NT2/D1 (cell line): ENCODE results near the gene MRPS9.

Experiments
- SUZ12 ChIP-seq: IDR thresholded peaks from 2 replicates; pipeline ENCODE4 v1.6.1; 2011; ENCODE audit not compliant: insufficient read length, insufficient read depth; ENCODE audit errors: extremely low read depth
- YY1 ChIP-seq: IDR thresholded peaks from 2 replicates; pipeline ENCODE4 v1.6.1; 2011; ENCODE audit not compliant: insufficient read length, insufficient read depth

- TF ChIP-seq SUZ12: no peak
- TF ChIP-seq YY1: no peak
These were observed 79.7 kb downstream of the MRPS9 start for GRCh38 chr2:105117565-105117964.
